Sigmoid colon (tissue), 4 donors: Measurements from ENCODE around the gene MS4A4E.

Experiments
- EP300 ChIP-seq, 4 donors: sonication (generic); formaldehyde crosslinking; IDR thresholded peaks; one replicate each; pipeline ENCODE4 v1.6.1; 2017; ENCODE audit warnings: antibody characterized with exemption in 4 of 4
- POLR2A ChIP-seq, 2 donors: fragments of 450-650 bp; IDR thresholded peaks; one replicate each; pipeline ENCODE4 v1.6.1; 2016; ENCODE audit warnings: antibody characterized with exemption in 2 of 2, mild to moderate bottlenecking in 2 of 2, moderate library complexity in 2 of 2
- POLR2AphosphoS5 ChIP-seq, 4 donors: sonication (generic); formaldehyde crosslinking; IDR thresholded peaks; one replicate each; pipeline ENCODE4 v1.6.1; 2017; ENCODE audit warnings: antibody characterized with exemption in 4 of 4
- TF ChIP-seq, protein P1 (sequence below), 4 experiments: fragments of 450-650 bp in 3 of 4; fragments of 200-600 bp in 1 of 4; IDR thresholded peaks; one replicate each; pipeline ENCODE4 v1.5.1; 2016 to 2019; ENCODE audit warnings: antibody characterized with exemption in 4 of 4, mild to moderate bottlenecking in 3 of 4, moderate library complexity in 2 of 4

DNA sequence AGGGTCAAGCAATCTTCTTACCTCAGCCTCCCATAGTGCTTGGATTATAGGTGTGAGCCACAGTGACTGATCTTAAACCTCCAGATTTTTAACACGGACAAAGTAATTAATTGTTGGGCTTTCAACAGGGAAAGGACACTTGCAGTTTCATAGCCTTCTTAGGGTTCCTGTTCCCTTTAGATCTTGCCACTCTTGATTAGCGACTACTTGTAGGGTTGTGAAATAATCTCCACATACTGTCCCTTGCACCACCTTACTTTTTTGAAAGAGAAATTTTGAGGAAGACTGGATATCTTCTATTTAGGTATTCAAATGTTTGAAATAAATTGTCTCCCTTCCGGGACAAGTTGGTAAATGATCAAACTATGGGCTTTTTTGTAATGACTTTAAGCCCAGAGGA lies 7.6 kb downstream of the MS4A4E start:
- TF ChIP-seq, protein P1, sequence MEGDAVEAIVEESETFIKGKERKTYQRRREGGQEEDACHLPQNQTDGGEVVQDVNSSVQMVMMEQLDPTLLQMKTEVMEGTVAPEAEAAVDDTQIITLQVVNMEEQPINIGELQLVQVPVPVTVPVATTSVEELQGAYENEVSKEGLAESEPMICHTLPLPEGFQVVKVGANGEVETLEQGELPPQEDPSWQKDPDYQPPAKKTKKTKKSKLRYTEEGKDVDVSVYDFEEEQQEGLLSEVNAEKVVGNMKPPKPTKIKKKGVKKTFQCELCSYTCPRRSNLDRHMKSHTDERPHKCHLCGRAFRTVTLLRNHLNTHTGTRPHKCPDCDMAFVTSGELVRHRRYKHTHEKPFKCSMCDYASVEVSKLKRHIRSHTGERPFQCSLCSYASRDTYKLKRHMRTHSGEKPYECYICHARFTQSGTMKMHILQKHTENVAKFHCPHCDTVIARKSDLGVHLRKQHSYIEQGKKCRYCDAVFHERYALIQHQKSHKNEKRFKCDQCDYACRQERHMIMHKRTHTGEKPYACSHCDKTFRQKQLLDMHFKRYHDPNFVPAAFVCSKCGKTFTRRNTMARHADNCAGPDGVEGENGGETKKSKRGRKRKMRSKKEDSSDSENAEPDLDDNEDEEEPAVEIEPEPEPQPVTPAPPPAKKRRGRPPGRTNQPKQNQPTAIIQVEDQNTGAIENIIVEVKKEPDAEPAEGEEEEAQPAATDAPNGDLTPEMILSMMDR (IDR thresholded peaks at IDR 0.05) = no peak
- TF ChIP-seq POLR2AphosphoS5 (IDR thresholded peaks at IDR 0.05) = no peak
- TF ChIP-seq POLR2A (IDR thresholded peaks at IDR 0.05) = no peak
- no peak for TF ChIP-seq EP300 (IDR thresholded peaks at IDR 0.05)
